ENCODE results near the gene CERS6. TPM values are rescaled to one million over a fixed set of nuclear protein-coding genes. Genes with fewer than 3 reads are reported as not detected.
A peak's percentile ranks its signal among the peaks of the same experiment; 100 is the strongest.

CERS6 gene
- total and polyA plus RNA-seq, 2 donors from 2014 or later = 9.4 to 18.8 TPM

DNA sequence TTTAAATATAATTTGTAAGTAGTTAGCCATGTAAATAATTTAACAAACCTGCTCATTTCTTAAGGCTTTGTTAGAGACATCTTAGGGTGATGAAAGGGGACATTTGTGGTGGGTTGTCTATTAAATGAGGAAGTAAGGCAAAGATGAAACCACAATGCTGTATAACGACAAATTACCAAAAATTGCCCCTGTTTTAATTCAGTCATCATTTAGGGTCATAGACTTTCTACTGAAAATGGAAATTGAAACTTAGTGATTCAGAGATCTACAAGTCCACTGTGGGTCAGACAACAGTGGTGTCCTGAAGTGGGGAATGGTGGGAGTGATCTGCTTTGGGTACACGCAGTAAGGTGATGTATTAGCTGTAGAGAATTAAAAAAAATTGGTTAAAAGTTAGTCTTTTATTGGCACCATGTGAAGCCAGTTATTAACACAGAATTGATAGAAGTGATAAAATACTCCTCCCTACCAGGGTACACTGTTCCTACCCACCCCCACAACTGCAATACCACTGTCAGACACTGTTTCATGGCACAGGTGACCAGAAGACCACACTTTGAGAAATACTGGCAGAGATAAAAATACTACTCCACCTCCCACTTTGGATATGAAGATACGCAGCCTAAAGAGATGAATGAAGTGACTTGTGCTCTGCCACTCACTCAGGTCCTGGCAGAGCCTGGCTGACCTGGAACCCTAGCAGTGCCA is 13.4 kb downstream of the CERS6 start:
- Histone ChIP-seq H3K4me3 (ENCODE audit: low read length in 3 of 3) (no peak overlapping the region), H3K9me3 (ENCODE audit: control insufficient read depth in 2 of 3, insufficient read depth in 1 of 3, low read length in 3 of 3) (no peaks in the 10 kb centered on the region), H3K9ac (ENCODE audit: low read length in 3 of 3) (no peak overlapping the region), H3K36me3 (ENCODE audit: control insufficient read depth in 2 of 3, insufficient read depth in 3 of 3, low read length in 3 of 3) (no peaks in the 10 kb centered on the region), H3K27ac (ENCODE audit: low read depth in 2 of 2, low read length in 2 of 2) (no peak overlapping the region), H3K4me1 (ENCODE audit: control insufficient read depth in 2 of 3, insufficient read depth in 2 of 3, low read depth in 1 of 3, low read length in 3 of 3) (peaks cover 0 to 17% (median 4%) of the 10 kb centered on the region in 3 donors), H3K27me3 (ENCODE audit: control insufficient read depth, insufficient read depth, low read length) (no peaks in the 10 kb centered on the region)
- DNase-seq (no peak), FAIRE-seq (no peak)
- TF ChIP-seq, protein P1, sequence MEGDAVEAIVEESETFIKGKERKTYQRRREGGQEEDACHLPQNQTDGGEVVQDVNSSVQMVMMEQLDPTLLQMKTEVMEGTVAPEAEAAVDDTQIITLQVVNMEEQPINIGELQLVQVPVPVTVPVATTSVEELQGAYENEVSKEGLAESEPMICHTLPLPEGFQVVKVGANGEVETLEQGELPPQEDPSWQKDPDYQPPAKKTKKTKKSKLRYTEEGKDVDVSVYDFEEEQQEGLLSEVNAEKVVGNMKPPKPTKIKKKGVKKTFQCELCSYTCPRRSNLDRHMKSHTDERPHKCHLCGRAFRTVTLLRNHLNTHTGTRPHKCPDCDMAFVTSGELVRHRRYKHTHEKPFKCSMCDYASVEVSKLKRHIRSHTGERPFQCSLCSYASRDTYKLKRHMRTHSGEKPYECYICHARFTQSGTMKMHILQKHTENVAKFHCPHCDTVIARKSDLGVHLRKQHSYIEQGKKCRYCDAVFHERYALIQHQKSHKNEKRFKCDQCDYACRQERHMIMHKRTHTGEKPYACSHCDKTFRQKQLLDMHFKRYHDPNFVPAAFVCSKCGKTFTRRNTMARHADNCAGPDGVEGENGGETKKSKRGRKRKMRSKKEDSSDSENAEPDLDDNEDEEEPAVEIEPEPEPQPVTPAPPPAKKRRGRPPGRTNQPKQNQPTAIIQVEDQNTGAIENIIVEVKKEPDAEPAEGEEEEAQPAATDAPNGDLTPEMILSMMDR (IDR thresholded peaks at IDR 0.05; ENCODE audit: borderline replicate concordance, extremely low read depth, insufficient read depth) = no peak
- intact Hi-C loops (cut with DNase I) = no loop called here

DNA sequence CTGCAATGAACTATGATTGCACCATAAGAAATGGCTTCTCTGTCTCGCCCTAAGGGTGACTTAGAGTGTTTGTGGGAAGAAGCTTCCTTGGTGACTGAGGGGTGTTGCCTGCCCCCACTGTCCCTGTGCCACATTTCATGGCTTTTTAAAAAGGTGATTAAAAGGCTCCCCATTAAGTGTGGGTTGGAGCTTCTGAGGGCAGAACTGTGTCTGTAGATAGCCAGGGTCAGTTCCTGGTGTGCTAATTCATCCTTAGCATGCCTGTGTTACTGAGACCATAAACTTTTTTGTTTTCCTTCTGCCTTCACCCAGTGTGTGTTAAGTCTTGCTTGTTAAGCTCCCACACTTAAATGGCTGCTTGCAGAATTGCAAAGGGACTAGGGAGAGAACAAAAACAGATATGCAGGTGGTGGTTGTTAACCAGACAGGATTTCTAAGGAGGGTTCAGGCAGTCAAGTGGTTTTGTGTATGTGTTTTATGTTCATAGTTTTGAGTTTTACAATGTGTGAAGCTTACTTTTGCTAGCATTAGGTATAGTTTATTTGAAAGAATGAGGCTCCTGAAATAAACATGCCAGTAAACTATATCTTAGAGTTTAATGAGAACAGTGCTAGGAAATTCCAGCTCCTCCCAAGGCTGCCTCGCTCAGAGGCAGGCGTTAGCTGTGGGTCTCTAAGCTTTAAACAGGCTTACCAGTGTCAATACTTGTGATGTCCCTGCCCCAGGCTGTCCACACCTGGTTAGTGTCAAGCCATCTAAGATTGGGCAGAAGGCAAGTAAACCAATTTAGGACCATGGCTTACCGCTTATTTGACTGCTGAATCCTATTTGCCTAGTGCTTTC is 14.5 kb downstream of the CERS6 start:
- no peak overlapping the region for H3K4me3 ChIP-seq (ENCODE audit: low read length in 3 of 3)
- H3K27me3 ChIP-seq (ENCODE audit: control insufficient read depth, insufficient read depth, low read length) = no peaks in the 10 kb centered on the region
- H3K27ac ChIP-seq (ENCODE audit: low read depth in 2 of 2, low read length in 2 of 2) = no peak overlapping the region
- H3K36me3 ChIP-seq (ENCODE audit: control insufficient read depth in 2 of 3, insufficient read depth in 3 of 3, low read length in 3 of 3) = no peaks in the 10 kb centered on the region
- H3K9me3 ChIP-seq (ENCODE audit: control insufficient read depth in 2 of 3, insufficient read depth in 1 of 3, low read length in 3 of 3) = no peaks in the 10 kb centered on the region
- no peak overlapping the region for H3K9ac ChIP-seq (ENCODE audit: low read length in 3 of 3)
- TF ChIP-seq, protein P1 (IDR thresholded peaks at IDR 0.05; ENCODE audit: borderline replicate concordance, extremely low read depth, insufficient read depth) = no peak
- DNase-seq (peak in 3 of 5 donors; percentile 44 to 88 (median 81)), FAIRE-seq (no peak)
- intact Hi-C loops (cut with DNase I) = no loop called here
- peaks cover 0 to 17% (median 4%) of the 10 kb centered on the region in 3 donors for H3K4me1 ChIP-seq (ENCODE audit: control insufficient read depth in 2 of 3, insufficient read depth in 2 of 3, low read depth in 1 of 3, low read length in 3 of 3)

DNA sequence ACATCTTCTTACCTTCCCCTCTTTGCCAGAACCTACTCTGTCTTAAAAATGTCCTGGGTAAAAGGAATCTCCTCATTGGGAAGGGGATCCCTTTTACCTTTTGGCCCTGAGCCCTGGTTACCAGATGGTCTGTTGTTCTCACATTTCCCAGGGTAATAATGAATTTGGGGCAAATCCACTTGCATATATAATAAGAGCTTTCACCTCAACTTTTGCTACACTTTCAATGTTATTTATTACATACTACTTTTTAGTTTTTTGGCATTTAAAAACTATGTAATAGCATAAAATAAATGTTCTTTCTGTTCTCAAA is 15.0 kb downstream of the CERS6 start:
- no peak overlapping the region for H3K4me3 ChIP-seq (ENCODE audit: low read length in 3 of 3)
- TF ChIP-seq, protein P1 (IDR thresholded peaks at IDR 0.05; ENCODE audit: borderline replicate concordance, extremely low read depth, insufficient read depth) = no peak
- no peaks in the 10 kb centered on the region for H3K27me3 ChIP-seq (ENCODE audit: control insufficient read depth, insufficient read depth, low read length)
- no peak overlapping the region for H3K27ac ChIP-seq (ENCODE audit: low read depth in 2 of 2, low read length in 2 of 2)
- intact Hi-C loops (cut with DNase I) = no loop called here
- H3K4me1 ChIP-seq (ENCODE audit: control insufficient read depth in 2 of 3, insufficient read depth in 2 of 3, low read depth in 1 of 3, low read length in 3 of 3) = peaks cover 0 to 17% (median 4%) of the 10 kb centered on the region in 3 donors
- H3K9ac ChIP-seq (ENCODE audit: low read length in 3 of 3) = no peak overlapping the region
- FAIRE-seq (no peak), DNase-seq (no peak)
- H3K9me3 ChIP-seq (ENCODE audit: control insufficient read depth in 2 of 3, insufficient read depth in 1 of 3, low read length in 3 of 3) = no peaks in the 10 kb centered on the region
- no peaks in the 10 kb centered on the region for H3K36me3 ChIP-seq (ENCODE audit: control insufficient read depth in 2 of 3, insufficient read depth in 3 of 3, low read length in 3 of 3)

Measured in kidney (tissue), 14 donors.